NCI-H510A treated with DMSO at 0.1 percent for 48 hours (cell line): ENCODE results near the gene PRKAG2.

Experiments
- DNase-seq: peaks from one replicate; lab custom pipeline; 2025; lab: John Stamatoyannopoulos, UW

The PRKAG2 gene

GRCh38 chr7:151709141-151710038 is 167.5 kb downstream of the PRKAG2 start:
- DNase-seq = no peak

GRCh38 chr7:151708610-151709009 is 168.3 kb downstream of the PRKAG2 start:
- DNase-seq = no peak

GRCh38 chr7:151707757-151708156 is 169.2 kb downstream of the PRKAG2 start:
- no peak for DNase-seq

GRCh38 chr7:151707105-151707469 is 169.8 kb downstream of the PRKAG2 start:
- DNase-seq = no peak

GRCh38 chr7:151706277-151707104 is 170.4 kb downstream of the PRKAG2 start:
- DNase-seq = no peak

DNA sequence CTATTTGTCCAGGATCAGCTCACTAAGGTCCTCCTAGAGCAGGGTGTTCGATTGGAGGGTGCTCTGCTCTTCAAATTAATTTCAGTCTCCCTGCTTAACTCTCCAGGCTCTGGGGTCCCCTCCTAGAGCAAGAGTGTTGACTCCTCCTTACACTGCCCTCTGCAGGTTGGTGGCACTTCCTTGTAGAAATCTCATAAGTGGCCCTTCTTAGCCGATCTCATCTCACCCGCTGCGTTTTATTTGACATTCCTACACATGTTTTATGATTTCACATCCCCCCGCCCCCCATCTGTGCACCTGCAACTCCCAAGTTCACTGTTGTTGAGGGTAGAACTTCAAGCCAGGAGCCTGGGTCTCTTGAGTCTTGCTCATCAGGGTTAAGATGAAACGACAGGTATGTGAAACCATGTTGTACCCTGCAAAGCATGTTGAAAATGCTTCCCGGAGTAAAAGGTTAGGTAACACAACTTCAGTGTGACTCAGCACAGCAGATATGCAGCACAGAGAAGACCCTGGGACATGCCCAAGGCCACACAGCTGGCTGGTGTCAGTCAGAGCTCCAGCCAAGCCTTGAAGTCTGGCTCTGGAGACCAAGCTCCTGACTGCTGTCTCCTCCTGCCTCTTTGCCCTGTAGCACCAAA is 171.2 kb downstream of the PRKAG2 start:
- DNase-seq = no peak

DNA sequence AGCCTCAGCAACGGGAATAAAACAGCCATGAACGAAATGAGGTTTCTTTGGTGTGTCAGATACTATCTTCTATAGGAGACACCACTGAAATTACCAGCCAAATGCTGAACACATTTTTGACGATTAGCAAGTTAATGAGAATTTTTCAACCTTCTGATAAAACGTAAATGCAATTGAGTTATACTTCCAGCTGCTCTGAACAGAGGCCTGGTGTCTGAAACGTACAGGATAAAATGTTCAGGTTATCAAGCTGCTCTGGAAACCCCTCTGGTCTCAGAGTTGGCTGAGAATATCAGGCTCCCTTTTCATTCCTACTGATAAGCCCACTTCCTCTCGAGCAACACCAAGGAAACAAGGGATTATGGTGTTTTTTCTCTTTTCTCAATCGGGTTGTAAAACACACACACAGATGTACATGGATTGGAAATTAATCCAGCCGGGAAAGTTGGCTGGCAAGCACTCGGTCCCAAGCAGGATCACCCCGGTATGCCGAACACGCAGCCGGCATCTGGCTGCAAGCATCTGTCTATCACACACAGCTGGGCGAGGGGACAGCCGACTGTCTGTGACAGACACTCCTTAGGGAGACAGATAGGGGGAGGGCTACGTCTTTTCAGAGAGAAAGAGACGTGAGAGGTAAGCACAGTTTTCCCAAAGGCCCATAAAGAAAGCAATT is 171.8 kb downstream of the PRKAG2 start:
- DNase-seq = no peak

DNA sequence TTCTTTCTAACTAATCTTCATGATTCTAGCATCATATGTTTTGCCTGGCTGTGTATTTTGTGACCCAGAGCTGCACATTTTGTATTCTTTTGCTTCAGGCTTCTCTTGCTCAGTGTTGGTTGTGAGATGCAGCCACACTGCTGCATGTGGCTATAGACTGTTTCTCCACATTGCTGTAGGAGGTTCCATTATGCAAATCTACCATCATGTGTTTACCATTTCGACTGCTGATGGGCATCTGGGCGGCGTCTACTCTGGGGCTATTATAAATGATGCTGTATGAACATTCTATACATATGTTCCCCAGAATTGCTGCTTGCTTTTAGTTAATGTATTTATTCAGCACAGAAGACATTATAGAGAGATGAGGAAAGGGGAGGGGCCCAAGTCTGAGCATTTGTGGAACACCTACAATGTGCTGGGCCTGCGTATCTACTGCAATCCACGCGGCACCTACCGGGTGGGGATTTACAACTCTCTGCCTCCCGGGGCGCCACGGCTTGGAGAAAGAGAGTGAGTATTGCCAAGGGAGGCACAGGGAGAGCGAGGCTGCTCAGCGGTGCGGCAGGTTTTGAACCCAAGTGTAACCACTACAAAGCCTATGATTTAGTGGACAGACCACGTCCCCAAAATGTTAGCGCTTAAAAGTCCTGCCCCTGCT is 172.5 kb downstream of the PRKAG2 start:
- no peak for DNase-seq

- DNase-seq = no peak
These were observed 174.0 kb downstream of the PRKAG2 start for GRCh38 chr7:151702961-151703360.

DNA sequence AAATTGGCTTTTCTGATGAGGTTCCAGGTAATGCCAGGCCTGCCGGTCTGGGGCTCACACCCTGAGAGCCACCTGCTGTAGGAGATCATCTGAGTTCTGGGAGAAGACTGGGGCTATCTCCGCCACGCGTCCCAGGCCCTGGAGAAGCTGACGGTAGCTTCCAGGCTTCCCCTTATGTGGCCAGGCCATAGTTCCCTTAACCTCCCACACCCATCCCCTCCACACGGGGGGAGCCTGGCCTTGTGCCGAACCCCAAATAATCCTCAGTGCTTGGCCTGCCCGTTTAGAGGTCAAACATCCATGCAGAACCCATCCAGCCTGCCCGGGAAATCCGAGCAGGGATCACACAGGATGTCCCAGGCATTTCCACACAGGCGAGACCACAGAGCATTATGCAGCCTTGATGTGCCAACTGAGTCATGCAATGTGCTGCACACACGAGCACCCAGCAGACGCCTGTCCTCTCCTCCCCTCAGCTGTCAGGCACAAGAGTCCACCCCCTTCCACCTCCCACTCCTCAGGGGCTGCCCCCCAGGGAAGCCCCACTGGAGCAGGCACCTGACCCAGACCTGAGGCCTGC is 176.2 kb downstream of the PRKAG2 start:
- DNase-seq = no peak

- no peak for DNase-seq
These were observed 177.0 kb downstream of the PRKAG2 start for GRCh38 chr7:151699928-151700319.

GRCh38 chr7:151699147-151699927 is 177.6 kb downstream of the PRKAG2 start:
- peak; percentile 1 for DNase-seq

GRCh38 chr7:151697942-151698341 is 179.0 kb downstream of the PRKAG2 start:
- DNase-seq = no peak

GRCh38 chr7:151697515-151697895 is 179.4 kb downstream of the PRKAG2 start:
- no peak for DNase-seq

- DNase-seq = peak; percentile 71
These were observed 180.0 kb downstream of the PRKAG2 start for GRCh38 chr7:151696721-151697514.

GRCh38 chr7:151695951-151696541 is 180.9 kb downstream of the PRKAG2 start:
- no peak for DNase-seq

GRCh38 chr7:151694828-151695580 is 181.9 kb downstream of the PRKAG2 start:
- peak; percentile 37 for DNase-seq

DNA sequence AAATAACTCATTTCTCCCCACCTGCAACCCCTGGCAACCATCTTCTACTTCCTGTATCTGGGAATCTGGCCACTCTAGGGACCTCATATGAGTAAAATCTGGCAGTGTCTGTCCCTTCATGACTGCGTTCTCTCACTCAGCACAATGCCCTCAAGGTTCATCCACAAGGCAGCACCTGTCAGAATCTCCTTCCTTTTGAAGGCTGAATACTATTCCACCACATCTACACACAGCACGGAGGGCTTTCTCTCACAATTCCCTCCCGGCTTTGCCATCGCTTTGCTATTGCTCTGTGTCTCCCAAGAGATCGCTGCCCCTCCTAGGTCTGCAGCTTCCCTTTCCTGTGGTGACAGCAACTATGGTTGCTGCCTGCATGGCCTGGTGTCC is 182.5 kb downstream of the PRKAG2 start:
- no peak for DNase-seq
